GF-D8 (cell line): ENCODE results near the gene NOC2L.

ENCODE experiments used
- DNase-seq: peaks from one replicate; lab custom pipeline; 2025; lab: John Stamatoyannopoulos, UW

Gene NOC2L

GRCh38 chr1:974687-975328, 15.8 kb upstream of the NOC2L start:
- no peak for DNase-seq

- DNase-seq = no peak
These were observed 15.2 kb upstream of the NOC2L start for GRCh38 chr1:974293-974640.

- DNase-seq = no peak
These were observed 14.6 kb upstream of the NOC2L start for GRCh38 chr1:973459-974292.

- DNase-seq = no peak
These were observed 13.8 kb upstream of the NOC2L start for GRCh38 chr1:972726-973458.

- DNase-seq = no peak
These were observed 12.9 kb upstream of the NOC2L start for GRCh38 chr1:971751-972506.

GRCh38 chr1:970973-971730, 12.1 kb upstream of the NOC2L start:
- DNase-seq = no peak

- no peak for DNase-seq
These were observed 11.4 kb upstream of the NOC2L start for GRCh38 chr1:970242-970972.

GRCh38 chr1:969260-969855, 10.3 kb upstream of the NOC2L start:
- no peak for DNase-seq

GRCh38 chr1:967466-968343, 8.6 kb upstream of the NOC2L start:
- no peak for DNase-seq

- DNase-seq = no peak
These were observed 7.7 kb upstream of the NOC2L start for GRCh38 chr1:966704-967300.

- no peak for DNase-seq
These were observed 7.2 kb upstream of the NOC2L start, which contains the start of gene PLEKHN1 for GRCh38 chr1:966135-966703. PLEKHN1 (plus strand) TSS chr1:966482; CDS start chr1:966532, 50 bp downstream.

- DNase-seq = no peak
These were observed 6.6 kb upstream of the NOC2L start for GRCh38 chr1:965526-966134.

- no peak for DNase-seq
These were observed 5.9 kb upstream of the NOC2L start for GRCh38 chr1:964691-965525.

- no peak for DNase-seq
These were observed 4.9 kb upstream of the NOC2L start for GRCh38 chr1:963746-964525.

GRCh38 chr1:963301-963651, 4.2 kb upstream of the NOC2L start:
- no peak for DNase-seq
